ENCODE measurements around the gene CRIP1. TPM values are rescaled to one million over a fixed set of nuclear protein-coding genes. Genes with fewer than 3 reads are reported as not detected.

The CRIP1 gene
- total RNA-seq, 4 donors from 2014 or later, result 26.4 to 77.8 (median 33.5) TPM

- TF ChIP-seq CTCF (IDR thresholded peaks at IDR 0.05) (no peak), POLR2A (IDR thresholded peaks at IDR 0.05) (no peak), EP300 (IDR thresholded peaks at IDR 0.05) (no peak)
- no peak for DNase-seq (ENCODE audit: low spot score in 2 of 2)
- Histone ChIP-seq H3K4me3 (no peak overlapping the region), H3K27me3 (peaks cover 0 to 21% of the 10 kb centered on the region in 2 donors), H3K27ac (no peak overlapping the region), H3K4me1 (no peaks in the 10 kb centered on the region), H3K9me3 (no peaks in the 10 kb centered on the region), H3K36me3 (no peaks in the 10 kb centered on the region)
- 83 to 84% methylated on average over 16 of the region's 16 CpGs for WGBS, 2 donors
These were observed 21.4 kb downstream of the CRIP1 start for GRCh38 chr14:105508069-105508468.

DNA sequence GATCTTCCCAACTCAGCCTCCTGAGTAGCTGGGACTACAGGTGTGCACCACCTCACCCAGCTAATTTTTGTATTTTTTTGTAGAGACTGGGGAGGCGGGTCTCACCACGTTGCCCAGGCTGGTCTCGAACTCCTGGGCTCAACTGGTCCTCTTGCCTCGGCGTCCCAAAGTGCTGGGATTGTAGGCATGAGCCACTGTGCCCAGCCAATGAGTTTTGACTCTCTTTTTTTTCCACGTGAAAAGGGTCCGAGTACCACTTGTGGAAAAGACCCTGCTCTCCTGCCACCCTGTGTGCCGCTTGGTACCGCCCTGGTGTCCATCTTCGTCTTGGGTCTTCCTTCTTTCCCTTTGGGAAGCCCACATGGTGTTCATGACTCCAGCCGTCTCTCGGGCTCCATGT lies 21.9 kb downstream of the CRIP1 start:
- no peak overlapping the region for H3K4me3 ChIP-seq
- TF ChIP-seq CTCF (IDR thresholded peaks at IDR 0.05), result no peak
- TF ChIP-seq EP300 (IDR thresholded peaks at IDR 0.05), result no peak
- TF ChIP-seq POLR2A (IDR thresholded peaks at IDR 0.05), result no peak
- H3K4me1 ChIP-seq, result no peaks in the 10 kb centered on the region
- DNase-seq (ENCODE audit: low spot score in 2 of 2), result no peak
- H3K27ac ChIP-seq, result no peak overlapping the region
- H3K27me3 ChIP-seq, result peaks cover 0 to 23% of the 10 kb centered on the region in 2 donors
- no peaks in the 10 kb centered on the region for H3K36me3 ChIP-seq
- WGBS, 2 donors, result 86 to 91% methylated on average over 12 of the region's 12 CpGs
- H3K9me3 ChIP-seq, result no peaks in the 10 kb centered on the region

DNA sequence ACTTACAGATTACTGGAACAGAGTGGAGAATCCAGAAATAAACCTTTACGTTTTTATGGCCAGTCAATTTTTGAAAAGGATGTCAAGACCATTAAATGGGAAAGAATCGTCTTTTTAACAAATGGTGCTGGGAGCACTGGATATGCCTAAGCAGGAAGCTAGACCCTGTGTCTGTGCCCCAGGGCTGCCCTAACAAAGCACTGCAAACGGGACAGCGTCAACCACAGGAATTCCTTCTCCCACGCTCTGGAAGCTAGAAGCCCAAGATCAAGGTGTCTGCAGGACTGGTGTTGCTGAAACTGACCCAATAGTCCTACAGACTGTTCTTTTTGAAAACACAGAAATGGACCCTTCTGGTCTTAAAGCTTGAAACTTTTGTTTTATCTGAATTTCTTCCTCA lies 30.4 kb downstream of the CRIP1 start:
- TF ChIP-seq POLR2A (IDR thresholded peaks at IDR 0.05) (no peak), CTCF (IDR thresholded peaks at IDR 0.05) (no peak), EP300 (IDR thresholded peaks at IDR 0.05) (no peak)
- 36 to 42% methylated on average over 5 of the region's 5 CpGs for WGBS, 2 donors
- no peaks in the 10 kb centered on the region for H3K36me3 ChIP-seq
- no peak overlapping the region for H3K4me3 ChIP-seq
- no peak for DNase-seq (ENCODE audit: low spot score in 2 of 2)
- peaks cover 0 to 12% of the 10 kb centered on the region in 2 donors for H3K27me3 ChIP-seq
- no peak overlapping the region for H3K27ac ChIP-seq
- no peaks in the 10 kb centered on the region for H3K9me3 ChIP-seq
- H3K4me1 ChIP-seq, result no peaks in the 10 kb centered on the region

GRCh38 chr14:105519946-105520698 lies 33.4 kb downstream of the CRIP1 start:
- H3K4me3 ChIP-seq, result no peak overlapping the region
- 73 to 74% methylated on average over 14 of the region's 14 CpGs for WGBS, 2 donors
- DNase-seq (ENCODE audit: low spot score in 2 of 2), result no peak
- H3K9me3 ChIP-seq, result no peaks in the 10 kb centered on the region
- no peak overlapping the region for H3K27ac ChIP-seq
- peaks cover 0 to 8% of the 10 kb centered on the region in 2 donors for H3K27me3 ChIP-seq
- TF ChIP-seq EP300 (IDR thresholded peaks at IDR 0.05), result no peak
- no peak for TF ChIP-seq POLR2A (IDR thresholded peaks at IDR 0.05)
- TF ChIP-seq CTCF (IDR thresholded peaks at IDR 0.05), result no peak
- no peaks in the 10 kb centered on the region for H3K36me3 ChIP-seq
- no peaks in the 10 kb centered on the region for H3K4me1 ChIP-seq

GRCh38 chr14:105525326-105525725 lies 38.6 kb downstream of the CRIP1 start:
- peaks cover 0 to 14% (median 0%) of the 10 kb centered on the region in 3 donors for H3K36me3 ChIP-seq
- H3K27me3 ChIP-seq, result peaks cover 0 to 16% of the 10 kb centered on the region in 2 donors
- no peak for DNase-seq (ENCODE audit: low spot score in 2 of 2)
- H3K27ac ChIP-seq, result peak overlapping the region in 1 of 4 donors; percentile 86
- TF ChIP-seq EP300 (IDR thresholded peaks at IDR 0.05) (no peak), CTCF (IDR thresholded peaks at IDR 0.05) (no peak), POLR2A (IDR thresholded peaks at IDR 0.05) (no peak)
- H3K9me3 ChIP-seq, result no peaks in the 10 kb centered on the region
- peaks cover 0 to 31% (median 25%) of the 10 kb centered on the region in 4 donors for H3K4me1 ChIP-seq
- no peak overlapping the region for H3K4me3 ChIP-seq
- WGBS, 2 donors, result 85 to 91% methylated on average over 9 of the region's 9 CpGs

Measured in tibial nerve (tissue), 4 donors.